ENCODE results near the gene MPC1L.

DNA sequence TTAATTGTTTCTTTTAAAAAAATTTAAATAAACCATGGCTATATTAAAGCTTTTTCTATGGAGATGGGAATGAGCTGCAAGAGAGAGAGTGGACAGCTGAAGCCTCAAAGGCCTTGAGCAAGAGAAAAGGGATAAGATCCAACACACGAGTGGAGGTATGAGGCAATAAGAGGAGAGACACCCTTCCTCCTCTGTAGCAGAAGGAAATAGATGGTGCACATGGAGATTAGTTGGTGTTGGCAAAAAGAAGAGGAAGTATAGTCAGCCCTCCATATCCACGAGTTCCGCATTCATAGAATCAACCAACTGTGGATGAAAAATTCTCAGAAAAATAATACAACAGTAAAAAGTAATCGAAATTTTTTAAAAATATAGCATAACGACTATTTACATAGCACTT, 20.9 kb downstream of the MPC1L start:
- TF ChIP-seq, protein P1, sequence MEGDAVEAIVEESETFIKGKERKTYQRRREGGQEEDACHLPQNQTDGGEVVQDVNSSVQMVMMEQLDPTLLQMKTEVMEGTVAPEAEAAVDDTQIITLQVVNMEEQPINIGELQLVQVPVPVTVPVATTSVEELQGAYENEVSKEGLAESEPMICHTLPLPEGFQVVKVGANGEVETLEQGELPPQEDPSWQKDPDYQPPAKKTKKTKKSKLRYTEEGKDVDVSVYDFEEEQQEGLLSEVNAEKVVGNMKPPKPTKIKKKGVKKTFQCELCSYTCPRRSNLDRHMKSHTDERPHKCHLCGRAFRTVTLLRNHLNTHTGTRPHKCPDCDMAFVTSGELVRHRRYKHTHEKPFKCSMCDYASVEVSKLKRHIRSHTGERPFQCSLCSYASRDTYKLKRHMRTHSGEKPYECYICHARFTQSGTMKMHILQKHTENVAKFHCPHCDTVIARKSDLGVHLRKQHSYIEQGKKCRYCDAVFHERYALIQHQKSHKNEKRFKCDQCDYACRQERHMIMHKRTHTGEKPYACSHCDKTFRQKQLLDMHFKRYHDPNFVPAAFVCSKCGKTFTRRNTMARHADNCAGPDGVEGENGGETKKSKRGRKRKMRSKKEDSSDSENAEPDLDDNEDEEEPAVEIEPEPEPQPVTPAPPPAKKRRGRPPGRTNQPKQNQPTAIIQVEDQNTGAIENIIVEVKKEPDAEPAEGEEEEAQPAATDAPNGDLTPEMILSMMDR (IDR thresholded peaks at IDR 0.05; ENCODE audit: control extremely low read depth in 1 of 3, insufficient read depth in 1 of 3, low read depth in 1 of 3, low read length in 3 of 3) = no peak
- TF ChIP-seq RAD21 (IDR thresholded peaks at IDR 0.05 in 1 of 2, conservative IDR thresholded peaks at IDR 0.05 in 1 of 2; ENCODE audit: low read depth in 2 of 2, low read length in 2 of 2) (no peak), CBX8 (IDR thresholded peaks at IDR 0.05; ENCODE audit: borderline replicate concordance, low read depth, low read length) (no peak), TAF1 (IDR thresholded peaks at IDR 0.05; ENCODE audit: low read depth, low read length) (no peak), CHD1 (IDR thresholded peaks at IDR 0.05; ENCODE audit: low read depth, low read length) (no peak), SP1 (IDR thresholded peaks at IDR 0.05; ENCODE audit: low read depth, low read length) (no peak), KDM1A (IDR thresholded peaks at IDR 0.05; ENCODE audit: borderline replicate concordance, low read length) (no peak), ASH2L (IDR thresholded peaks at IDR 0.05; ENCODE audit: low read length) (no peak), YY1 (IDR thresholded peaks at IDR 0.05; ENCODE audit: low read depth, low read length) (no peak)
- TF ChIP-seq, protein P2, sequence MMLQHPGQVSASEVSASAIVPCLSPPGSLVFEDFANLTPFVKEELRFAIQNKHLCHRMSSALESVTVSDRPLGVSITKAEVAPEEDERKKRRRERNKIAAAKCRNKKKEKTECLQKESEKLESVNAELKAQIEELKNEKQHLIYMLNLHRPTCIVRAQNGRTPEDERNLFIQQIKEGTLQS (IDR thresholded peaks at IDR 0.05; ENCODE audit: insufficient read depth, low read depth, low read length) = no peak
